Upper lobe of left lung (tissue), 4 donors: ENCODE results near the gene FADS2.

Source experiments
- POLR2A ChIP-seq, 4 donors: fragments of 450-650 bp; IDR thresholded peaks; one replicate each; pipeline ENCODE4 v1.5.1; 2016 to 2017; ENCODE audit warnings: antibody characterized with exemption in 4 of 4, mild to moderate bottlenecking in 2 of 4
- POLR2AphosphoS5 ChIP-seq, 2 donors: sonication (generic); formaldehyde crosslinking; IDR thresholded peaks; one replicate each; pipeline ENCODE4 v1.5.1; 2017; ENCODE audit warnings: antibody characterized with exemption in 2 of 2

- TF ChIP-seq POLR2A (IDR thresholded peaks at IDR 0.05) (no peak), POLR2AphosphoS5 (IDR thresholded peaks at IDR 0.05) (no peak)
Observed at GRCh38 chr11:61872935-61873565, 45.0 kb downstream of the FADS2 start.
